GM23338 (cell line): ENCODE data around the gene PEPD.
A peak's percentile ranks its signal among the peaks of the same experiment; 100 is the strongest.

Experiments used
- CREB1 ChIP-seq: fragments of 250-450 bp; sonication (Bioruptor Pico); IDR thresholded peaks from 2 replicates; pipeline ENCODE4 v1.5.0; 2020; ENCODE audit warnings: low read depth, mild to moderate bottlenecking, moderate library complexity
- EZH2 ChIP-seq: fragments of 200-600 bp; sonication (generic); IDR thresholded peaks from one replicate; pipeline ENCODE4 v1.8.0; 2017; ENCODE audit warnings: antibody characterized with exemption, mild to moderate bottlenecking, low read depth; ENCODE audit not compliant: unreplicated experiment
- EZH2phosphoT487 ChIP-seq: fragments of 200-600 bp; sonication (generic); IDR thresholded peaks from one replicate; pipeline ENCODE4 v1.8.1; 2018; ENCODE audit warnings: antibody characterized with exemption; ENCODE audit not compliant: unreplicated experiment
- JUNB ChIP-seq: IDR thresholded peaks from one replicate; pipeline ENCODE4 v1.6.1; 2016; ENCODE audit warnings: antibody characterized with exemption; ENCODE audit not compliant: unreplicated experiment
- POLR2AphosphoS5 ChIP-seq: IDR thresholded peaks from 2 replicates; pipeline ENCODE4 v1.6.1; 2016; ENCODE audit warnings: antibody characterized with exemption, low read depth
- STAT1 ChIP-seq: IDR thresholded peaks from one replicate; pipeline ENCODE4 v1.6.1; 2016; ENCODE audit warnings: antibody characterized with exemption; ENCODE audit not compliant: unreplicated experiment
- ZNF114 ChIP-seq: fragments of 250-450 bp; sonication (Bioruptor Pico); IDR thresholded peaks from 2 replicates; pipeline ENCODE4 v1.5.0; 2020; ENCODE audit warnings: mild to moderate bottlenecking, moderate library complexity
- TF ChIP-seq, protein P1 (sequence below), 2 experiments: fragments of 200-600 bp in 1 of 2; sonication (generic) in 1 of 2; conservative IDR thresholded peaks; 2 replicates each; pipeline versions ENCODE4 v1.5.1 to v1.6.1; 2016 to 2017; ENCODE audit warnings: antibody characterized with exemption in 2 of 2, low read depth in 2 of 2, mild to moderate bottlenecking in 2 of 2, moderate library complexity in 1 of 2
- TF ChIP-seq, protein P2 (sequence below): IDR thresholded peaks from one replicate; pipeline ENCODE4 v1.6.1; 2018; ENCODE audit warnings: antibody characterized with exemption; ENCODE audit not compliant: unreplicated experiment
- TF ChIP-seq, protein P3 (sequence below): fragments of 250-450 bp; sonication (Bioruptor Pico); IDR thresholded peaks from 2 replicates; pipeline ENCODE4 v1.5.0; 2020; ENCODE audit warnings: mild to moderate bottlenecking, moderate library complexity
- TF ChIP-seq, protein P4 (sequence below): IDR thresholded peaks from 2 replicates; pipeline ENCODE4 v1.6.1; 2016; ENCODE audit warnings: antibody characterized with exemption

DNA sequence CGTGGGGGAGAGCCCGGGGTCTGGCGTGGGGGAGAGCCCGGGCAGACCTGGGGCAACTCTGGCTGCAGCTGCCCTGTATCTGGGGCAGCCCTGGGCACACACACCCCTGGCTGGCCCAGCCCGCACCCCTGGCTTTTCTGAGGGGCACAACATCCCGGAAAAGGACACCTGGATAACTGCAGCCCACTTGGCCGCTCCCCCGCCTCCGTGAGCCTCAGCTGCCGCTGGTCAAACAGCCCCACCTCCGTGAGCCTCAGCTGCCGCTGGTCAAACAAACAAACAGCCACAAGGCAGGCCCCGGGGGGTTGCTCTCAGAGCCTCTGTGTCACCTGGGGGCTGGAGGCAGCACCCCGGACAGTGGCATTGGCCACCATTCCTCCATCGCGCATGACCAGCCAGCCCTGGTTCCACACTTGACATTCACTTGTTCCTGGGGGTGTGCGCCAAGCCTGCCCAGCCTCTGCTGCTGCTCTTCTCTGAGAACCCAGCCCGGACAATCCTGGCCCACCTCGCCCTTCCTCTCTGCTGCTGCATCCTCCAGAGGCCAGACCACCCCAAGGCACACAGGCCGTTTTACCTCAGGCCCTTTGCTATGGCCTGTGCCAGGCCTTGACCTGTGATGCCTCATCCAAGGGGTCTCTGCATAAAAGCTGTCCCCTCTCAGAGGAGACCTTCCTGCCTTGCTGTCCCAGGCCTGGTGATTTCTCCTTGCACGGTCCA, 128.1 kb downstream of the PEPD start:
- TF ChIP-seq, protein P1, sequence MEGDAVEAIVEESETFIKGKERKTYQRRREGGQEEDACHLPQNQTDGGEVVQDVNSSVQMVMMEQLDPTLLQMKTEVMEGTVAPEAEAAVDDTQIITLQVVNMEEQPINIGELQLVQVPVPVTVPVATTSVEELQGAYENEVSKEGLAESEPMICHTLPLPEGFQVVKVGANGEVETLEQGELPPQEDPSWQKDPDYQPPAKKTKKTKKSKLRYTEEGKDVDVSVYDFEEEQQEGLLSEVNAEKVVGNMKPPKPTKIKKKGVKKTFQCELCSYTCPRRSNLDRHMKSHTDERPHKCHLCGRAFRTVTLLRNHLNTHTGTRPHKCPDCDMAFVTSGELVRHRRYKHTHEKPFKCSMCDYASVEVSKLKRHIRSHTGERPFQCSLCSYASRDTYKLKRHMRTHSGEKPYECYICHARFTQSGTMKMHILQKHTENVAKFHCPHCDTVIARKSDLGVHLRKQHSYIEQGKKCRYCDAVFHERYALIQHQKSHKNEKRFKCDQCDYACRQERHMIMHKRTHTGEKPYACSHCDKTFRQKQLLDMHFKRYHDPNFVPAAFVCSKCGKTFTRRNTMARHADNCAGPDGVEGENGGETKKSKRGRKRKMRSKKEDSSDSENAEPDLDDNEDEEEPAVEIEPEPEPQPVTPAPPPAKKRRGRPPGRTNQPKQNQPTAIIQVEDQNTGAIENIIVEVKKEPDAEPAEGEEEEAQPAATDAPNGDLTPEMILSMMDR (conservative IDR thresholded peaks at IDR 0.05; ENCODE audit: low read depth in 2 of 2): no peak
- TF ChIP-seq ZNF114 (no peak), POLR2AphosphoS5 (no peak), JUNB (no peak), EZH2 (no peak), EZH2phosphoT487 (no peak), CREB1 (CRISPR knock-in tag) (no peak), STAT1 (no peak)
- TF ChIP-seq, protein P2, sequence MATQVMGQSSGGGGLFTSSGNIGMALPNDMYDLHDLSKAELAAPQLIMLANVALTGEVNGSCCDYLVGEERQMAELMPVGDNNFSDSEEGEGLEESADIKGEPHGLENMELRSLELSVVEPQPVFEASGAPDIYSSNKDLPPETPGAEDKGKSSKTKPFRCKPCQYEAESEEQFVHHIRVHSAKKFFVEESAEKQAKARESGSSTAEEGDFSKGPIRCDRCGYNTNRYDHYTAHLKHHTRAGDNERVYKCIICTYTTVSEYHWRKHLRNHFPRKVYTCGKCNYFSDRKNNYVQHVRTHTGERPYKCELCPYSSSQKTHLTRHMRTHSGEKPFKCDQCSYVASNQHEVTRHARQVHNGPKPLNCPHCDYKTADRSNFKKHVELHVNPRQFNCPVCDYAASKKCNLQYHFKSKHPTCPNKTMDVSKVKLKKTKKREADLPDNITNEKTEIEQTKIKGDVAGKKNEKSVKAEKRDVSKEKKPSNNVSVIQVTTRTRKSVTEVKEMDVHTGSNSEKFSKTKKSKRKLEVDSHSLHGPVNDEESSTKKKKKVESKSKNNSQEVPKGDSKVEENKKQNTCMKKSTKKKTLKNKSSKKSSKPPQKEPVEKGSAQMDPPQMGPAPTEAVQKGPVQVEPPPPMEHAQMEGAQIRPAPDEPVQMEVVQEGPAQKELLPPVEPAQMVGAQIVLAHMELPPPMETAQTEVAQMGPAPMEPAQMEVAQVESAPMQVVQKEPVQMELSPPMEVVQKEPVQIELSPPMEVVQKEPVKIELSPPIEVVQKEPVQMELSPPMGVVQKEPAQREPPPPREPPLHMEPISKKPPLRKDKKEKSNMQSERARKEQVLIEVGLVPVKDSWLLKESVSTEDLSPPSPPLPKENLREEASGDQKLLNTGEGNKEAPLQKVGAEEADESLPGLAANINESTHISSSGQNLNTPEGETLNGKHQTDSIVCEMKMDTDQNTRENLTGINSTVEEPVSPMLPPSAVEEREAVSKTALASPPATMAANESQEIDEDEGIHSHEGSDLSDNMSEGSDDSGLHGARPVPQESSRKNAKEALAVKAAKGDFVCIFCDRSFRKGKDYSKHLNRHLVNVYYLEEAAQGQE: peak; percentile 49
- TF ChIP-seq, protein P3, sequence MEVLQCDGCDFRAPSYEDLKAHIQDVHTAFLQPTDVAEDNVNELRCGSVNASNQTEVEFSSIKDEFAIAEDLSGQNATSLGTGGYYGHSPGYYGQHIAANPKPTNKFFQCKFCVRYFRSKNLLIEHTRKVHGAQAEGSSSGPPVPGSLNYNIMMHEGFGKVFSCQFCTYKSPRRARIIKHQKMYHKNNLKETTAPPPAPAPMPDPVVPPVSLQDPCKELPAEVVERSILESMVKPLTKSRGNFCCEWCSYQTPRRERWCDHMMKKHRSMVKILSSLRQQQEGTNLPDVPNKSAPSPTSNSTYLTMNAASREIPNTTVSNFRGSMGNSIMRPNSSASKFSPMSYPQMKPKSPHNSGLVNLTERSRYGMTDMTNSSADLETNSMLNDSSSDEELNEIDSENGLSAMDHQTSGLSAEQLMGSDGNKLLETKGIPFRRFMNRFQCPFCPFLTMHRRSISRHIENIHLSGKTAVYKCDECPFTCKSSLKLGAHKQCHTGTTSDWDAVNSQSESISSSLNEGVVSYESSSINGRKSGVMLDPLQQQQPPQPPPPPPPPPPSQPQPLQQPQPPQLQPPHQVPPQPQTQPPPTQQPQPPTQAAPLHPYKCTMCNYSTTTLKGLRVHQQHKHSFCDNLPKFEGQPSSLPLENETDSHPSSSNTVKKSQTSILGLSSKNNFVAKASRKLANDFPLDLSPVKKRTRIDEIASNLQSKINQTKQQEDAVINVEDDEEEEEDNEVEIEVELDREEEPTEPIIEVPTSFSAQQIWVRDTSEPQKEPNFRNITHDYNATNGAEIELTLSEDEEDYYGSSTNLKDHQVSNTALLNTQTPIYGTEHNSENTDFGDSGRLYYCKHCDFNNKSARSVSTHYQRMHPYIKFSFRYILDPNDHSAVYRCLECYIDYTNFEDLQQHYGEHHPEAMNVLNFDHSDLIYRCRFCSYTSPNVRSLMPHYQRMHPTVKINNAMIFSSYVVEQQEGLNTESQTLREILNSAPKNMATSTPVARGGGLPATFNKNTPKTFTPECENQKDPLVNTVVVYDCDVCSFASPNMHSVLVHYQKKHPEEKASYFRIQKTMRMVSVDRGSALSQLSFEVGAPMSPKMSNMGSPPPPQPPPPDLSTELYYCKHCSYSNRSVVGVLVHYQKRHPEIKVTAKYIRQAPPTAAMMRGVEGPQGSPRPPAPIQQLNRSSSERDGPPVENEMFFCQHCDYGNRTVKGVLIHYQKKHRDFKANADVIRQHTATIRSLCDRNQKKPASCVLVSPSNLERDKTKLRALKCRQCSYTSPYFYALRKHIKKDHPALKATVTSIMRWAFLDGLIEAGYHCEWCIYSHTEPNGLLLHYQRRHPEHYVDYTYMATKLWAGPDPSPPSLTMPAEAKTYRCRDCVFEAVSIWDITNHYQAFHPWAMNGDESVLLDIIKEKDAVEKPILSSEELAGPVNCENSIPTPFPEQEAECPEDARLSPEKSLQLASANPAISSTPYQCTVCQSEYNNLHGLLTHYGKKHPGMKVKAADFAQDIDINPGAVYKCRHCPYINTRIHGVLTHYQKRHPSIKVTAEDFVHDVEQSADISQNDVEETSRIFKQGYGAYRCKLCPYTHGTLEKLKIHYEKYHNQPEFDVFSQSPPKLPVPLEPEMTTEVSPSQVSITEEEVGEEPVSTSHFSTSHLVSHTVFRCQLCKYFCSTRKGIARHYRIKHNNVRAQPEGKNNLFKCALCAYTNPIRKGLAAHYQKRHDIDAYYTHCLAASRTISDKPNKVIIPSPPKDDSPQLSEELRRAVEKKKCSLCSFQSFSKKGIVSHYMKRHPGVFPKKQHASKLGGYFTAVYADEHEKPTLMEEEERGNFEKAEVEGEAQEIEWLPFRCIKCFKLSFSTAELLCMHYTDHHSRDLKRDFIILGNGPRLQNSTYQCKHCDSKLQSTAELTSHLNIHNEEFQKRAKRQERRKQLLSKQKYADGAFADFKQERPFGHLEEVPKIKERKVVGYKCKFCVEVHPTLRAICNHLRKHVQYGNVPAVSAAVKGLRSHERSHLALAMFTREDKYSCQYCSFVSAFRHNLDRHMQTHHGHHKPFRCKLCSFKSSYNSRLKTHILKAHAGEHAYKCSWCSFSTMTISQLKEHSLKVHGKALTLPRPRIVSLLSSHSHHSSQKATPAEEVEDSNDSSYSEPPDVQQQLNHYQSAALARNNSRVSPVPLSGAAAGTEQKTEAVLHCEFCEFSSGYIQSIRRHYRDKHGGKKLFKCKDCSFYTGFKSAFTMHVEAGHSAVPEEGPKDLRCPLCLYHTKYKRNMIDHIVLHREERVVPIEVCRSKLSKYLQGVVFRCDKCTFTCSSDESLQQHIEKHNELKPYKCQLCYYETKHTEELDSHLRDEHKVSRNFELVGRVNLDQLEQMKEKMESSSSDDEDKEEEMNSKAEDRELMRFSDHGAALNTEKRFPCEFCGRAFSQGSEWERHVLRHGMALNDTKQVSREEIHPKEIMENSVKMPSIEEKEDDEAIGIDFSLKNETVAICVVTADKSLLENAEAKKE (CRISPR knock-in tag): no peak
- TF ChIP-seq, protein P4, sequence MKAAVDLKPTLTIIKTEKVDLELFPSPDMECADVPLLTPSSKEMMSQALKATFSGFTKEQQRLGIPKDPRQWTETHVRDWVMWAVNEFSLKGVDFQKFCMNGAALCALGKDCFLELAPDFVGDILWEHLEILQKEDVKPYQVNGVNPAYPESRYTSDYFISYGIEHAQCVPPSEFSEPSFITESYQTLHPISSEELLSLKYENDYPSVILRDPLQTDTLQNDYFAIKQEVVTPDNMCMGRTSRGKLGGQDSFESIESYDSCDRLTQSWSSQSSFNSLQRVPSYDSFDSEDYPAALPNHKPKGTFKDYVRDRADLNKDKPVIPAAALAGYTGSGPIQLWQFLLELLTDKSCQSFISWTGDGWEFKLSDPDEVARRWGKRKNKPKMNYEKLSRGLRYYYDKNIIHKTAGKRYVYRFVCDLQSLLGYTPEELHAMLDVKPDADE: no peak
